Peyer's patch (tissue), 4 donors: ENCODE measurements around the gene TCF7L1.

Experiments used
- POLR2A ChIP-seq, 2 donors: fragments of 450-650 bp; IDR thresholded peaks; one replicate each; pipeline ENCODE4 v1.5.1; 2017; ENCODE audit warnings: antibody characterized with exemption in 2 of 2, mild to moderate bottlenecking in 2 of 2, moderate library complexity in 2 of 2
- TF ChIP-seq, protein P1 (sequence below), 6 experiments: fragments of 450-650 bp in 4 of 6; fragments of 200-600 bp in 2 of 6; sonication (generic) in 1 of 6; IDR thresholded peaks; one replicate each; pipeline ENCODE4 v1.5.1; 2017 to 2019; ENCODE audit warnings: antibody characterized with exemption in 6 of 6, mild to moderate bottlenecking in 3 of 6, moderate library complexity in 1 of 6

DNA sequence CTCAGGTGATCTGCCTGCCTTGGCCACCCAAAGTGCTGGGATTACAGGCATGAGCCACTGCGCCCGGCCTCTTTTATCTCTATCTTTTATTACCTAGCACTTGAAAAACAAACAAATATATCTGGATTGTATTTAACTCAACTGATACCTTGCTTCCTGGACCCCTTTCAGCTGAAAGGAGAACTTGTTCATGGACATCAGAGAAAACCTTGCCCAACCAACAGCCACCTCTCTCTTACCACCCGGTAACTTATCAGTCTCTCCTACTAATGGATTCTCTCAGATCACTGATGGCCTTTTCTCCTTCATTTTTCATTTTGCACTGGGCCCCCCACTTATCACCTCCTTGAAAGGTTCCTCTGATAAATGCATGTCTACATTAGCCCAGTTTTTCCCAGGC, 214.4 kb downstream of the TCF7L1 start:
- TF ChIP-seq, protein P1, sequence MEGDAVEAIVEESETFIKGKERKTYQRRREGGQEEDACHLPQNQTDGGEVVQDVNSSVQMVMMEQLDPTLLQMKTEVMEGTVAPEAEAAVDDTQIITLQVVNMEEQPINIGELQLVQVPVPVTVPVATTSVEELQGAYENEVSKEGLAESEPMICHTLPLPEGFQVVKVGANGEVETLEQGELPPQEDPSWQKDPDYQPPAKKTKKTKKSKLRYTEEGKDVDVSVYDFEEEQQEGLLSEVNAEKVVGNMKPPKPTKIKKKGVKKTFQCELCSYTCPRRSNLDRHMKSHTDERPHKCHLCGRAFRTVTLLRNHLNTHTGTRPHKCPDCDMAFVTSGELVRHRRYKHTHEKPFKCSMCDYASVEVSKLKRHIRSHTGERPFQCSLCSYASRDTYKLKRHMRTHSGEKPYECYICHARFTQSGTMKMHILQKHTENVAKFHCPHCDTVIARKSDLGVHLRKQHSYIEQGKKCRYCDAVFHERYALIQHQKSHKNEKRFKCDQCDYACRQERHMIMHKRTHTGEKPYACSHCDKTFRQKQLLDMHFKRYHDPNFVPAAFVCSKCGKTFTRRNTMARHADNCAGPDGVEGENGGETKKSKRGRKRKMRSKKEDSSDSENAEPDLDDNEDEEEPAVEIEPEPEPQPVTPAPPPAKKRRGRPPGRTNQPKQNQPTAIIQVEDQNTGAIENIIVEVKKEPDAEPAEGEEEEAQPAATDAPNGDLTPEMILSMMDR (IDR thresholded peaks at IDR 0.05), result no peak
- no peak for TF ChIP-seq POLR2A (IDR thresholded peaks at IDR 0.05)
